ENCODE results near the gene BATF3. TPM values are rescaled to one million over a fixed set of nuclear protein-coding genes. Genes with fewer than 3 reads are reported as not detected.

Gene BATF3, protein sequence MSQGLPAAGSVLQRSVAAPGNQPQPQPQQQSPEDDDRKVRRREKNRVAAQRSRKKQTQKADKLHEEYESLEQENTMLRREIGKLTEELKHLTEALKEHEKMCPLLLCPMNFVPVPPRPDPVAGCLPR
- total RNA-seq = 1 to 10 TPM in 2 of 3 donors, under 1 TPM in 1; 0.25 to 3.6 (median 1.2) TPM
- total RNA-seq (2013) = 4.5 TPM

DNA sequence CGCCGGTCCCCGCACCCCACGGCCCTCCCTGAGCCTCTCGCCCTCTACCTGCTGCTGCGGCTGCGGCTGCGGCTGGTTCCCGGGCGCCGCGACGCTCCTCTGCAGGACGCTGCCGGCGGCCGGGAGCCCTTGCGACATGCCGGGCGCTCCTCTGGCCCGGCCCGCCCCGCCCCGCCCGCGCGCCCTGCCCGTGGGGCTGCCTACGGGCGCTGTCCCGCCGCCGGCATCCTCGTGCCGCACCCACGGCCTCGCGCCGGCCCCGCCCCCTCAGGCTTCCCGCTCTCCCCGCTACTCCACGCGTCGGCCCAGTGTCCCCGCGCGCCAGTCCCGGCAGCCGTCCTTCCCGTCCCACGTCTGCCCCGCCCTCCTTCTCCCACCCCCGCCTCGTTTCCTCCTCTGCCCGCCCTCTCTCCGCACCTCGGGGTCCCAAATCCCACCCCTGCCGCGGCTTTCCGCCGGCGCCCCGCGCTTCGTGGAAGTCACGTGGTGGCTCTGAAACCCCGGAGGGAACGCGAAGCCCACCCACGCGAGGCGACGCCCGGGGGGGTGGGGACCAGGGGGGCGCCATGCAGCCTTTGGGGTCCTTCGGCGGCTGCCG, at the start of gene BATF3:
Gene BATF3 (minus strand): TSS at position 216 of the 598 bp plus-strand sequence. CDS start 78 bp downstream, at position 138.
- H3K9me3 ChIP-seq (ENCODE audit: control insufficient read depth, insufficient read depth, low read length) = no peaks in the 10 kb centered on the region
- Mint-ChIP-seq H3K4me3 (peak within 1 kb of the TSS; percentile 87), H3K36me3 (no peaks in the 10 kb centered on the region), H3K27ac (peak within 1 kb of the TSS in 1 of 2 donors; percentile 80), H3K4me1 (peaks cover 15 to 38% of the 10 kb centered on the region in 2 donors), H3K9me3 (no peaks in the 10 kb centered on the region), H3K27me3 (ENCODE audit: low read depth in 2 of 2) (peaks cover 35 to 42% of the 10 kb centered on the region in 2 donors)
- H3K36me3 ChIP-seq (ENCODE audit: control insufficient read depth, insufficient read depth, low read length) = no peaks in the 10 kb centered on the region
- peak; percentile 44 to 57 (median 47) for ATAC-seq
- intact Hi-C loops (cut with micrococcal nuclease) = no loop called here
- H3K27me3 ChIP-seq (ENCODE audit: control insufficient read depth, insufficient read depth, low read length) = peaks cover 29% of the 10 kb centered on the region
- H3K4me1 ChIP-seq (ENCODE audit: control insufficient read depth, insufficient read depth, low read length) = peaks cover 28% of the 10 kb centered on the region
- TF ChIP-seq, protein P1, sequence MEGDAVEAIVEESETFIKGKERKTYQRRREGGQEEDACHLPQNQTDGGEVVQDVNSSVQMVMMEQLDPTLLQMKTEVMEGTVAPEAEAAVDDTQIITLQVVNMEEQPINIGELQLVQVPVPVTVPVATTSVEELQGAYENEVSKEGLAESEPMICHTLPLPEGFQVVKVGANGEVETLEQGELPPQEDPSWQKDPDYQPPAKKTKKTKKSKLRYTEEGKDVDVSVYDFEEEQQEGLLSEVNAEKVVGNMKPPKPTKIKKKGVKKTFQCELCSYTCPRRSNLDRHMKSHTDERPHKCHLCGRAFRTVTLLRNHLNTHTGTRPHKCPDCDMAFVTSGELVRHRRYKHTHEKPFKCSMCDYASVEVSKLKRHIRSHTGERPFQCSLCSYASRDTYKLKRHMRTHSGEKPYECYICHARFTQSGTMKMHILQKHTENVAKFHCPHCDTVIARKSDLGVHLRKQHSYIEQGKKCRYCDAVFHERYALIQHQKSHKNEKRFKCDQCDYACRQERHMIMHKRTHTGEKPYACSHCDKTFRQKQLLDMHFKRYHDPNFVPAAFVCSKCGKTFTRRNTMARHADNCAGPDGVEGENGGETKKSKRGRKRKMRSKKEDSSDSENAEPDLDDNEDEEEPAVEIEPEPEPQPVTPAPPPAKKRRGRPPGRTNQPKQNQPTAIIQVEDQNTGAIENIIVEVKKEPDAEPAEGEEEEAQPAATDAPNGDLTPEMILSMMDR (IDR thresholded peaks at IDR 0.05) = no peak
- DNase-seq = peak; percentile 22 to 69
- under 1% methylated on average over 79 of the region's 79 CpGs for WGBS (ENCODE audit: insufficient coverage)
- H3K4me3 ChIP-seq (ENCODE audit: low read length) = peak within 1 kb of the TSS; percentile 46
- peak within 1 kb of the TSS; percentile 4 for H3K27ac ChIP-seq (ENCODE audit: low read length)

DNA sequence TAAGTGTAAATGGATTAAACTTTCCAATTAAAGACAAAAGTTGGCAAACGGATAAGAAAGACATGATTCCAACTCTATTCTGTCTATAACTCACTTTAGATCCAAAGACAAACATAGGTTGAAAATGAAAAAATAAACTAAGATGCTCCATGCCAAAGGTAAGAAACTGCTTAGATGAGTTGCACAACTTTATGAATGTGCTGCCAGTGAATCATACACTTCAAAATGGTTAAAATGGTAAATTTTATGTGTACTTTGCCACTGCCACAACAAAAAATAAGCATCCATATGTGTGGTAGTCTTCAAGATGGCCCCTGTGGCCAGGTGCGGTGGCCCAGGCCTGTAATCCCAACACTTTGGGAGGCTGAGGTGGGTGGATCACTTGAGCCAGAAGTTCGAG, 46.9 kb upstream of the BATF3 start:
- no peak overlapping the region for H3K4me3 Mint-ChIP-seq
- H3K27ac Mint-ChIP-seq = no peak overlapping the region

DNA sequence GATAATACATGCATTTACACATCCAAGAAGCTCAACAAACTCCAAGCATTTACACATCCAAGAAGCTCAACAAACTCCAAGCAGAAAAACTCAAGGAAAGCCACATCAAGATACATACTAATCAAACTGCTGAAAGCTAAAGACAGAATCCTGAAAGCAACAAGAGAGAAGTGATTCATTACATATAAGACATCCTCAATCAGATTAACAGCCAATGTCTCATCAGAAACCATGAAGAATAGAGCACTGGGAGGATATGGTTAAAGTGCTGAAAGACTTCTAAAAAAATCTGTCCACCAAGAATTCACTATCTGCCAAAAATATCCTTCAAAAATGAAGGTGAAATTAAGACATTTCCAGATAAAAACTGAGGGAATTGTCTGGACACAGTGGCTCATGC, 45.7 kb upstream of the BATF3 start:
- Mint-ChIP-seq H3K27me3 (ENCODE audit: low read depth in 2 of 2) (no peaks in the 10 kb centered on the region), H3K9me3 (no peaks in the 10 kb centered on the region), H3K4me1 (peaks cover 5 to 6% of the 10 kb centered on the region in 2 donors), H3K4me3 (no peak overlapping the region), H3K27ac (no peak overlapping the region), H3K36me3 (peaks cover 7% of the 10 kb centered on the region)
- Histone ChIP-seq H3K4me3 (ENCODE audit: low read length) (no peak overlapping the region), H3K9me3 (ENCODE audit: control insufficient read depth, insufficient read depth, low read length) (no peaks in the 10 kb centered on the region), H3K27ac (ENCODE audit: low read length) (no peak overlapping the region), H3K4me1 (ENCODE audit: control insufficient read depth, insufficient read depth, low read length) (peaks cover 3% of the 10 kb centered on the region), H3K36me3 (ENCODE audit: control insufficient read depth, insufficient read depth, low read length) (no peaks in the 10 kb centered on the region), H3K27me3 (ENCODE audit: control insufficient read depth, insufficient read depth, low read length) (no peaks in the 10 kb centered on the region)
- intact Hi-C loops (cut with micrococcal nuclease) = no loop called here
- DNase-seq (no peak), ATAC-seq (no peak)
- TF ChIP-seq, protein P1 (IDR thresholded peaks at IDR 0.05) = no peak

More for the DNA sequence above, 46.9 kb upstream of the BATF3 start:
- ATAC-seq (no peak), DNase-seq (no peak)
- Histone ChIP-seq H3K9me3 (ENCODE audit: control insufficient read depth, insufficient read depth, low read length) (no peaks in the 10 kb centered on the region), H3K27ac (ENCODE audit: low read length) (no peak overlapping the region), H3K36me3 (ENCODE audit: control insufficient read depth, insufficient read depth, low read length) (no peaks in the 10 kb centered on the region), H3K27me3 (ENCODE audit: control insufficient read depth, insufficient read depth, low read length) (no peaks in the 10 kb centered on the region), H3K4me1 (ENCODE audit: control insufficient read depth, insufficient read depth, low read length) (peaks cover 5% of the 10 kb centered on the region), H3K4me3 (ENCODE audit: low read length) (no peak overlapping the region)
- Mint-ChIP-seq H3K9me3 (no peaks in the 10 kb centered on the region), H3K4me1 (peaks cover under 1 to 7% of the 10 kb centered on the region in 2 donors), H3K36me3 (peaks cover 2% of the 10 kb centered on the region), H3K27me3 (ENCODE audit: low read depth in 2 of 2) (no peaks in the 10 kb centered on the region)
- no CpG with 5 or more reads among the region's 3 CpGs for WGBS (ENCODE audit: insufficient coverage)
- intact Hi-C loops (cut with micrococcal nuclease) = no loop called here
- TF ChIP-seq, protein P1 (IDR thresholded peaks at IDR 0.05) = no peak
